AG09319 (cell line): ENCODE results near the gene LIN28B.

Source experiments
- DNase-seq: peaks from one replicate; pipeline ENCODE4 v3.0.0-alpha.2; 2010; ENCODE audit warnings: low read depth; ENCODE audit errors: extremely low read depth
- CTCF ChIP-seq: IDR thresholded peaks from 2 replicates; pipeline ENCODE4 v1.5.1; 2011; ENCODE audit warnings: low read depth, mild to moderate bottlenecking, inconsistent platforms, low read length, moderate library complexity

Gene LIN28B

DNA sequence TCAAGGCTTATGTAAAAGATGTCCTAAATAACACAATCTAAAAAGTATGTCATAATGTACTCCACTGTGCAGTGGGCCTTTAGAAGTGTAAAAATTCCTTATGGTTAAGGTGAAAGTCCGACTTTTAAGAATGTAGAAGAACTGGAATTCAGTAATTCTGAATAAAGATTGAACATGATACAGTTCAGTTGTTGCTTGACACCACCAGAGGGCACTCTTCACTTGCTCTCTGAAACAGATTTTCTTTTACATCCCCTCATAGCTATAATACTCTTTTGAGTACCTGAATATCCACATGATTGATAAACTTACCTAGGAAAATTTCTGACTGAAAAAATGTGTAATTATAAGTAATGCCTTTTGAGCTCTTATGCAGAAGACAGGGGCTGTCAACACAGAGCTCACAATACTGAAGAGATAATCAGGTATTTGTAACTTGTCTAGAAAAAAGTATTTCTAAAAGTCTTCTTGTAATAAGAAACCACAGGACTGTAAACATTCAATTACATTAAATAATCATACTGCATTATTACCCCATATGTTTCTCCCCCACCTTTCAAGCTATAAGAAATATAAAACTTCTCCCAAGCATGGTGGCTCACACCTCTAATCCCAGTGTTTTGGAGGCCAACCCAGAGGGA, 130.8 kb downstream of the LIN28B start:
- DNase-seq, result peak; percentile 22
- peak; percentile 72 for TF ChIP-seq CTCF

DNA sequence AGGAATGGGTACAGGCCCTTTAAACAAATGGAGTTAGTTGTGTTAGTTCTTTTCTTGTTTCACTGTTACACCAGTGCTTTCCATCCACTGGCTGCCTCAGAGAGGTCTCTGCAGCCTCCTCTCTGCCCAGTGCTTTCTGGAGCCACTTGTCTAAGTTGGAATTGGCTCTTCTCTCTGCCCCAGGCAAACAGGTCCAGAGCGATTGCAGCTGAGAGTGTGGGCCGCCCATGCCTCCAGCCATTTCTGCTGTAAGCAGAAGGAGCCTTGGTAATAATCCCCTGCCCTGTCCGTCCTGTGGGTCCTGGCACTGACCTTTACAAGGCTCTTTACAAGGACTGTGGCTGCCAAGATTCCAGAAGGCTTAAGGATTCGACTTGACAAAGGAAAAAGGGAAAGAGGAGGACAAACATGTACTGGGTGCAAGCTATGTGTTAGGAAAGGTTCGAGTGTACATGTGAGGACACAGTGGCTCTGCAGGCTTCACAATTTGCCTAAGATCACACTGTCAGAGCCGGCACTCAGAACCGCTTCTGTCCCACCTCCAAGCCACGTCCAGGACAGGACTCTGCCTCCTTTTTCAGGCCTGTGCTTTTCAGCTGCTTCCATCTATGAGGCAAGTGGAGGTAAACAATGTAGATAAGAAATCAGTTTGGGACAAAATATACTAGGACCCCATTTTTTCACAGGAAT, 134.4 kb downstream of the LIN28B start:
- no peak for DNase-seq
- TF ChIP-seq CTCF, result no peak

DNA sequence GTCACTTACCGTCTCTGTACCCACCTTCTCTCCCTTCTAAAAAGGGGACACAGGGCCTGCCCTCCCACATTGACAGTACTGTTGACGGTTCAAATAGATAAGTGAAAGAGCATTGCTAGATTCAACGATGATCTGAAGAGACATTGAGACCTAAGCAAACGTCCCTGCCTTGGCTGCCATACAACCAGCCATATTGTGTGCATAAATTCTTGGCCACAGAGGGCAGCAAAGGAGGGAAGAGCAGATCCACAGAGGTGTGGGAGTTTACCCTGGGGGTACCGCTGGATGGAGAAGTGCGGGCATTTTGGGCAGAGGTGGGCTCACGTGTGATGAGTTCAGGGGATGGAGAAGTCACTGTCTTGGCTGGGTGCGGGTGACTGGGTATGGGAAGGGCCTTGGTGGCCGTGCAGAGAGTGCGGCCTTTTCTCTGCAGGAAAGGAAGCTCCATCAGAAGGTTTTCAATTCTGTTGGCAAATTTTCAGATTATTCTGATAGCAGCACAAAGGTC, 137.3 kb downstream of the LIN28B start:
- no peak for DNase-seq
- TF ChIP-seq CTCF, result no peak

DNA sequence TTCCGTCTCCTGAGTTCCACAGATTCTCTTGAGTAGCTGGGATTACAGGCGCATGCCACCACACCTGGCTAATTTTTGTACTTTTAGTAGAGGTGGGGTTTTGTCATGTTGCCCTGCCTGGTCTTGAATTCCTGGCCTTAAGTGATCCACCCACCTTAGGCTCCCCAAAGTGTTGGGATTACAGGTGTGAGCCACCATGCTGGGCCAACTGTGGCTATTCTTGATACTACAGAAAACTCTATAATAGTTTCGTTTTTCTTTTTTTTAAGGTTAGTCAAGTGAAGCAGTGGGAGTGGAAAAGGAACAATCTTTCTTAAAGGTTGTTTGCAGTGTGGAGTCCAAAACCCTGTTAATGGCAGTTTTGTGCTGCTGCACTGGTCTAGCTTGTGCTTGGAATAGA, 138.2 kb downstream of the LIN28B start:
- no peak for TF ChIP-seq CTCF
- DNase-seq, result no peak

DNA sequence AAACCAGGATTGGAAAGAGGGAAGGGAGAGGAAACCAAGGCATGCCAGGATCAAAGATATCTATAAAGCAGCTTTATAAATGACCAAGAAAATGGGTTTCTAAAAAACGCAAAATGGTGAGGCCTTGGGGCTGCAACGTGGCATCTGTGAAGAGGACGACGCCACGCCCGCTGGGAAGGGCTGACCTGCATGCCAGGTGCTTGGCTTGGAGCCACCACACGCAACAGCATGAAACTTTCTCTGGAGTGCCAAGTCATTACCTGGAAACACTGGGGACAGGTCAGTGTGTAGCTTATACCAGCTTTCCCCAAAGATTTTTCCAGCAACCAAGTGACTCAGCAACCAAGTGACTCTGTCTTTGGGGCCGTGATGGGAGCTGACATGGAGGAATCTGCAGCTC, 140.4 kb downstream of the LIN28B start:
- no peak for TF ChIP-seq CTCF
- DNase-seq, result no peak

- DNase-seq, result no peak
- no peak for TF ChIP-seq CTCF
Measured at GRCh38 chr6:105099371-105099770, 142.5 kb downstream of the LIN28B start.

DNA sequence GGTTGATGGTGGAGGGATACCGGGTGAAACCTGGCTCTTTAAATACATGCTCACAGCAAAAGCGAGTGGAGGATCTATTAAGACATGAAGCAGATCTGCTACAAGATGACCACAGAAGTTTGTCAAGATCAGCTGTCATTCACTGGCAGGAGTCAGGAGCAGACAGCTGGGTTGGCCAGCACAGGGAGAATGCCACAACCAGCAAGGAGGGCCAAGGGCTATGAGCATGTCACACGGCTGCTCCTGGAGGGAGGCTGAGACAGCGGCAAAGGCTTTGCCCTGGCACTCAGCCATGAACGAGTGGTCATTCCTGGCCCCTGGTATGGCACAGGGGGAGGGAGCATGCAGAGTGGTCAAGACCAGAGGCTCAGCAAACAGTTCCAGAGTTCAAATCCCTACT, 145.3 kb downstream of the LIN28B start:
- TF ChIP-seq CTCF, result no peak
- no peak for DNase-seq
